ENCODE results near the gene DPP10.
"Not testable (repeated sequence)": the region's sequence is repeated elsewhere in the genome, so short reads cannot be mapped to it uniquely, and the experiment has no call there.

The DPP10 gene

DNA sequence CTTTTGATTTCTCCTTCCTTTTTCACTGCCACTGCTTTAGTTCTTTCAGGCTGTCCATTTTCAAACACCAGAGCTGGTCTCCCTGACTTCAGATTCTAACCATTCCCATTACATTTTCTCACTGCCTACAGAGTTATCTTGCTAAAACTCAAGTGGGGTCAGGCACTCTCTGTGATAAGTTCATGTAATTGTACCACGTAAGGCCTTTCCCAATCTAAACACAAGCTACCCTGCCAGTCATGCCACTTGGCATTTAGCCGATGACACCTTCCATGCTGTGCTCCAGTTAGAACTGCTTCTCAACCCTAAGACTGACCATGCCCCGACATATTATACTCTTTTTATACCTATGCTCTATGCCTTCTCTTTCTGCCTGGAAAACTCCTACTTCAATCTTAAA is 592.4 kb downstream of the DPP10 start:
- no peak for DNase-seq

- DNase-seq: no peak
Observed at GRCh38 chr2:115036818-115037217, 594.4 kb downstream of the DPP10 start.

DNA sequence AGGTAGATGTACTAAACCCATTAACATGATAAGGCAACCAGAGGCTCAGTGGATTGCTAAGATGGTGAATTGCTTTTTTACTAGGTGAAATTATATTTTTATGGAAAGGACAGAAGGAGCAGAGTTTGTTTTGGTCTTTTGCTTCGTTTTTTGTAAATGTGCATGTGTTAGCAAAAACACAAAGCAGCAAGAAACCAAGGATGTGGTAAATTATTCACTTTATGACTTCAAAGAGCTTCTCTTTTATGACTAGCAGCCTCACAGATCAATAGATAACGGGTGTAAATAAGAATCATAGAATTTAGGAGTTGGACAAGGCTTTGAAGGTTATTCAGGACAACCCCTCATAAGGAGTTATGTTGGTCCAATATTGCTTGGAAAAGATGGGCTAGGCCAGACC is 615.0 kb downstream of the DPP10 start:
- no peak for DNase-seq

DNA sequence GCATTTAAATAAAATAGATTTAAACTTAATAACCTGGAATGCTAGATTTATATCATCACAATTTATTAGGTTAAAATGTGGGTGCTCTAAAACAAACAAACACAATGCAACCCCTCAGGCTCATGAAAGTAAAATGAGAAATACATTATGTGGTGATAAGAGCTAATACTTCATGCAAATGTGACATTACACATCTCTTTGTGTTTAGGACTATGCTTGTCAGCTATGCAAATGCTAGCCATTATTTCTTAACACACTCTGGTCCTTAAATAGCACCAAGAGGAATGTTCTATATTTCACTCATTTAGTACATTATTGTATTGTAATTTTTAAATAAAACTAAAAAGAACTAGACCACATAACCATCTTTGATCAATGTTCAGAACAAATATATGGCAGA is 627.6 kb downstream of the DPP10 start:
- DNase-seq: no peak

GRCh38 chr2:115071534-115071933 is 629.1 kb downstream of the DPP10 start:
- no peak for DNase-seq

- no peak for DNase-seq
Observed at GRCh38 chr2:115075800-115076199, 633.4 kb downstream of the DPP10 start.

DNA sequence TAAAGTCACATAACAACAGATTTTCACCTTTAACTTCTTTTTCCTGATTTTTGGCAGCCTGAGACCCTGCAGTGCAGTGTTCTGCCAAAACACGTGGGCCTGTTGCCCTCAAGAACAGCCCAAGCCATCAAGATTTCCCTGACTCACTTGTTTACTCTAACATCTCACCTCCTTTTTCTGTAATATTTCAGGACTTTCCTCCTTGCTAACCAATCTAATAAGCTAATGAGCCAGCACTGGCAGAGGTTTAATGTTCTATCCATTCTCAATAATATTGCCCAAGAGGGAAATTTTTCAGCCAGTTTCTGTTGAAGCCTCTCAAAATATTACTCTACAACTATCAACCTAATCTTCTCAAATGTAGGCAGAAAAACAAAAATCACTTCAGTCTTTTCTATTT is 635.2 kb downstream of the DPP10 start:
- no peak for DNase-seq

DNA sequence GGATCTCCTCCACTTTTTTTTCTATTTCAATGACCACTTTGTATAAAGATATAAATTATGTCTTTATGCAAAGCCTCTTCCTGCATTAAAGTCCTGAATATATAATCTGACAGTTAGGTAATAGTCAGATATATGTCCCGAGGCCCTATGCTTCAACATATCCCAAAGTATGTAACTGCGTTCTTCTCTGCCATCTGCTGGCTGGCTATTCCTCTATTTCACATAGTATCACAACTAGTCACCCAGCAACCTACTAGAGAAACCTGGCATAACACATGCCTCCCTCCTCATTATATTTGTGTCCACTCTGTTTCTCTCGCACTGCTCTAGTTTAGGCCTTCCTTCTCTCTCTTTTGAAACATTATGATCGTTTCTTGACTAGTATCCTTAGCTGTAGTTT is 640.8 kb downstream of the DPP10 start:
- no peak for DNase-seq

DNA sequence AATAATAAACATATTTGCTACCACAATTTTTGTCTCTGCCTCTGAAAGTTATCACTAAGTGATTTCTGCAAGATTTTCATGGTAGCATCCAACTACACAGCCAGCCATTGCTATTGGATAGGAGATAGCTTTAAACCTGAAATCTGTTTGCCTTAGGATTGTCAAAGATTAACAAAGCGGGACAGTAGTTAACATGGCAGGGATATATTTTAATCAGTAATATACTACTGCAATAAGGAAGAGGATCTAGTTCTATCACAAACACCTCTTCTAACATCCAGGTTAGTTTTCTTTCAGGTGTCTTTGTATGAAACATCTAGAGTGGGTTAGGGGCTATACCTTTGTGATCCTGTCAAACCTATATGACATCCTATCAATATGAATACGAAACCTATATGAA is 641.3 kb downstream of the DPP10 start:
- DNase-seq: no peak

DNA sequence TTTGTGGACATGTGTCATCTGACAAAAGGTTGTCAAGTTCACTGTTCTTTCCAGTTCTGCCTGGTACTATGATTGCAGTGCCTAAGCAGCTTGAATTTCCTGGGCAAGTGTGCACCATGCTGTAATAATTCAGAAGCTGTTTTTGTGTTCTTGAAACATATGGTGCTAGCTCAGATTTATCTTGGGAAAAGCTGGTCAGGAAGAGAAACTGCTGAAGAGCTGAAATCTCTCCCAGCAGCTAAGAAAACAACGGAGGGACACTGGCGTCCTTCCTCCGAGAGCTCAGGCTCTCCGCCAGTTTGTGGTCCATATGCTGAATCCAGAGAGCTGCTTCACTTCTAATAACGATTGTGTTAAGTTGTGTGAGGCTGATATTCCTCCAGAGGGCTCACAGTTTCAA is 642.0 kb downstream of the DPP10 start:
- DNase-seq: no peak

- DNase-seq: not testable (repeated sequence)
Observed at GRCh38 chr2:115086051-115086620, 643.7 kb downstream of the DPP10 start.

- no peak for DNase-seq
Observed at GRCh38 chr2:115094441-115094840, 652.0 kb downstream of the DPP10 start.

DNA sequence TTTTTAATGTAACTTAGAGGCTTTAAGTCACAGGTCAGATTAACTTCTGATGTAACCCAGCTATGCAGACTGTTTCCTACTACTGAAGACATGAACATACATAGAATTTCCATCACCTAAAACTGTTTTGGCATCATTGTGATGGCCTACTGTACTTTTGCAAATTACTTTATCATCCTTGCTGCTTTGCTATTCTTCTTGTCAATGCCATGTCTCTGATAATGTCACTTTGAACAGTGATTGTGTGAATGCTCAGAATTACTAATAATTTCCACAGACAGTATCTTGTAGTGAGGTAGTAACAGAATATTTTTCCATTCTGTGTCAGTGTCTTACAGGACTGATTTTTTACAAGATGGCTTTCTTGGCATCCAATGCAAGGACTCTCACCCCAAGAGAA is 663.5 kb downstream of the DPP10 start:
- DNase-seq: no peak

DNA sequence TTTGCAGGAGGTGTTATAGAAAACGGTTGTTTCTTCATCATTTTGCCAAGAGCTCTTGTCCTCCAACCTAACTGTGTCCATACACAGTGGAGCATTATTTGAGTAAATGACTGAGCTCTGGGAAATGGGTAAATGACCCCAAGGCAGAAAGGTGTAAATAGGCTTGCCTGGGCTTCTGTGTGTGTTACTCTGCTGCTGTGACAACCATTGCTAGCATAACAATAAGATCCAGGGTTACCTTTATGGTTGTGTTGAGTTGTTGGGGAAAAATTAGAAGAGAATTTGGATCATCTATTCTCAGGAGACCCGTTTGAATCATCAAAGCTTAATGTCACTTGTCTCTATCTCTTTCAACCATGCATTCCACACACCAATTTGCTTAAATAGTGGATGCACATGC is 672.7 kb downstream of the DPP10 start:
- no peak for DNase-seq

- DNase-seq: no peak
Observed at GRCh38 chr2:115118306-115118705, 675.9 kb downstream of the DPP10 start.

DNA sequence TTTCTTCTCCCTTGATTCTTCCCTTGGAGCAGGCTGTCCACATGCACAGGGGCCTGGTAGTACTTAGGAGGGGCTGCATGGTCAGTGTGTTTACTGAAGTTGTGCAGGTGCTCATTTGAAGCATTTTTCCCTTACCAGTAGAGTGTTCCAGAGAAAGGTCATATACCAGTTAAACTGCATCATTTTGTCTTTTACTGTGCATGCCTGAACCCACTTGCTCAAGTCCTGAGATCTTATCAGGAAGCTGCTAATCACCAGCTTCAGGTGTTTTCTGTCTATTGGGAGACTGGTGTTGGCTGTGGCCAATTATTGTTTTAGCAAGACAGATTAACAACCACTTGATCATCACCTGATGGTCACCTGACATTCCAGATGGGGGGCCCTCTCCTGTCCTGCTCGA is 676.6 kb downstream of the DPP10 start:
- DNase-seq: no peak

DNA sequence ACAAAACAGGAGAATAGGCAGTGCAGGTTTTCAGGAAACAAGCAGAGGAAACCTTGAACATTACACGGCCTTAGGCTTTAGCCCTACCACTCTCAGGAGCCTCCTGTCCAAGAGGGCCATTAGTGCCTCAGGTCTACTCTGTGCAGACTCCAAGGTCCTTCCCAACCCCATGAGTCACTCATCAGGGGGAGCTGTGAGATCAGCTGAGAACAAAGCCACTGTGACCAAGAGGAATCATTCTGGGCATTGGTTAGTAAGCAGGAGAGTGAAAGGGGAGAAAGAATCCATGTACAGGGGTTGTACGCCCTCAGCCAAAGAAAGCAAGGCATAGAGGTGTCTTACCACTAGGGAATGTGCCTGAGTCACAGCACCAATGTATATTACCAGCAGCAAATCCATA is 680.3 kb downstream of the DPP10 start:
- DNase-seq: no peak

- DNase-seq: no peak
Observed at GRCh38 chr2:115124817-115125216, 682.4 kb downstream of the DPP10 start.

DNA sequence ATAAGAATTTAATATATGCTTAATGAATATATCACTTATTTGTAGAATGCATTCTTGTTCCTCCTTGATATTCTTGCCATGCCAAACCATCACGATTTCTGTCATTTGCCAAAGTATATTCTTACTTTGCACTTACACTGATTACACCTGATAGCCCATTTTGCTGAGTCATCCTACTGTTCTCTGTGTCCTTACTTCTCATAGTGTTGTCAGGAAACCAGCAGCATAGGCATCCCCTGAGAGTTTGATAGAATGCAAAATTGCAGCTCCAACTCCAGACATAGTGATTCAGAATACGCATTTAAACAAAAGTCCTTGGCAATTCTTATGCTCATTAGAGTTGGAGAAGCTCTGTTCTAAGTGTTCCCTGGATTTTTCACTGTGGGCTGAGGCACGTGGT is 687.1 kb downstream of the DPP10 start:
- peak; percentile 3 for DNase-seq

DNA sequence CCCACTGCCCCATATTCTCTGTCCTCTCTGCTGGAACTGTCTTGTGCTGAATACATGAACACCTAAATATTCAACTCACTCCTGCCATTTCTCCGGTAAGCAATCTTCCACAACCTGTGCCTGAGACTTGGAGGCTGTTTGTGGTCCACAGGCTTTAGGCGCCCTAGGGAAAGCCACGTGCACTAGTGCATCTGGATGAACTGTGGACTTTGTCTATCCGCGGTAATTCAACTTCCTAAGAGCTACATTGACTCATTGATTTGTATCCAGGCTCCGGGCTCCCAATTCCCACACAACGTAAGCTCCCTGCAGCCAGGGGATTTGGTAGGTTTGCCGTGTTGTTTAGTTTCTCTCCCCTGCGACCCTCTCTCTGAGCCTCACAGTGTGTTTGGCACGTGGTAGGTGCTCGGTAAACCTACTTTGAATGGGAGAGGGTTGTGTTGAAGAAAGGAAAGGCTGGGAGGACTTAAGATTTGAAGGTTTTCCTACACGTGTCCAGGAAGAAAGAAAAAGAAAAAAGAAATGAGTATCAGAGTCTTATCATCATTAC is 718.2 kb downstream of the DPP10 start:
- no peak for DNase-seq

DNA sequence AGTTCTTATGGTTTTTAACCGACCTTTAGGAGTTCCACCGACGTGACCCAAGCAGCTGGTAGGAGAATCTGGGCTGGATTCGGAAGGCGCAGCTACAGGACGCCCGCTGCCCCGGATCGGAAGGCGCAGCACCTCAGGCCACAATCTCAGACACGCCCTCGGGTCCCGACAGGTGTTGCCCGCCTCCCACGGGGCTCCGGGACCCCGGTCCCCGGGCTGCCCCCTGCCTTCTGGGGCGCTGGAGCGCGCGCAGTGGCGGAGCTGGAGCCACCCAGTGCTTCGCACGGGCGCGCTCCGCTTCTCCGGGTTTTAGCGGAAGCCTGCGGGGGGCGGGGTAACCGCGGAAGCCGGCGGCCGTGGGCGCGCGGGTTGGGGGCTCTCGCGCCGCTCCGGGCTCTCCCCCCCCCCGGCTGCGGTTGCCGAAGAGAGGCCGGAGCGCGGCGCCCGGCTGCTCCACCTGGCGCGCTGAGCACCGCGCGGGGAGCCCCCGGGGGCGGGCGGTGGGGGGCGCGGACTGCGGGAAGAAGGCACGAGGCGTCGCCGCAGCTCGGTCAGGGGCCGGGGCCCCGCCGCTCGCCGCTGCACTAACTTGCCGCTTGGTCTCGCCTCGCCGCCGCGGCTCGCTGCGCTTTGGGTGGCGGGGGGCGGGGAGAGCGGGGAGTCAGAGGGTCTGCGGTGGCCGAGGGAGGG is 718.8 kb downstream of the DPP10 start:
- peak; percentile 10 for DNase-seq

DNA sequence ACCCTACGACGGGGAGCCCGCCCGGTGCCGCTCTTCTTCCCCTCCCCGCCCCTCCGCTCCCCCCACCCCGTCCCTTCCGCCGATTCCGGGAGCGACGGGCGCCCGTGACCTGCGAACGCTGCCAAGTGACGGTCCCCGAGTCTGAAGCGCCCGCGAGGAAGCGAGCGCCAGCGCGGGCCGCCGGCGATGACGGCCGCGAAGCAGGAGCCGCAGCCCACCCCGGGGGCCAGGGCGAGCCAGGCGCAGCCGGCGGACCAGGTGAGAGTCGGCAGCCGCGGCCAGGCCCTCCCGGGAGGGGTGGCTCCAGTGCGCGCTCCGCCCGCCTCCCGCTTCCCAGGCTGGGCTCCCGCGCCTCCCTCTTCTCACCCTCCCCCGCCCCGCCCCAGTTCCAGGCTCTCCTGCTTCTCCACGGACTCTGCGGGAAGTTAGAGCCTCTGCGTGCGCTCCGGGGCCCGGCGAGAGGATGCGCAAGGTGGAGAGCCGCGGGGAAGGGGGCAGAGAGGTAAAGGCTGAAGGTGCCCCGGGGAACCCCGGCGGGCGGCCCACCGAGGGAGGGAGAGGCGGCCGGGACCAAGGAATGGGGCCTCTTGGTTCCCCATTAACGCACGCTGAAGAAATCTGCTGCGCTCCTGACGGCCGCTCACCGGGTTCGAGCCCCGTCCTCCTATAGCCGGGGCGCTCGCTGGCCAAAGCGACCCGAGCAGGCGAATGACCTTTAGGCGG is 719.5 kb downstream of the DPP10 start:
- no peak for DNase-seq

- peak; percentile 4 for DNase-seq
Observed at GRCh38 chr2:115162494-115163293, 720.3 kb downstream of the DPP10 start.

All from hematopoietic multipotent progenitor cell treated with erythropoietin and hydrocortisone succinate and interleukin-3 and kit ligand, for 6 days (in vitro differentiated cells).